ENCODE measurements around the gene IKZF2.

The IKZF2 gene

DNA sequence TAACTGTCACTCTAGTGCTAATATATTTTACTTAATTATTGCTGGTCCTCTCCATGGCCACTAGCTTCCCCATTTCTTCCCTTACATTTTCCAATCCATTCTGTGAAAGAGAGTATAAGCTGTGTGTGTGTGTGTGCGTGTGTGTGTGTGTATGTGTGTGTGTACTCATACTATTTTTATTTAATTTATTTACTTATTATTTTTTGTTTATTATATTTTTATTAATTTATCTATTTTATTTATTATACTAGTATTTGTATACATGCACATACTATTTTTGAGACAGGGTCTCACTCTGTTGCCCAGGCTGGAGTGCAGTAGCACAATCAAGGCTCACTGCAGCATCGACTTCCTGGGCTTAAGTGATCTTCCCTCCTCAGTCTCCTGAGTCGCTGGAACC lies 59.6 kb downstream of the IKZF2 start:
- Histone ChIP-seq H2AFZ (ENCODE audit: low read length) (no peak overlapping the region), H4K20me1 (ENCODE audit: insufficient read depth, low read length, poor library complexity, severe bottlenecking) (peaks cover 94% of the 10 kb centered on the region), H3K27me3 (ENCODE audit: insufficient read depth, low read length, poor library complexity, severe bottlenecking) (no peaks in the 10 kb centered on the region), H3K36me3 (ENCODE audit: insufficient read depth, low read length) (peaks cover 84% of the 10 kb centered on the region), H3K4me1 (ENCODE audit: insufficient read depth, low read length, poor library complexity, severe bottlenecking) (peaks cover 63% of the 10 kb centered on the region), H3K9me3 (ENCODE audit: insufficient read depth, low read depth, low read length) (no peaks in the 10 kb centered on the region), H3K4me3 (ENCODE audit: low read length, poor library complexity, severe bottlenecking) (no peak overlapping the region), H3K9me2 (replicated peaks; ENCODE audit: low read depth, low read length) (no peaks in the 10 kb centered on the region), H3K79me2 (ENCODE audit: insufficient read depth, low read length) (peaks cover 97% of the 10 kb centered on the region), H3F3A (ENCODE audit: low read depth) (peaks cover 10% of the 10 kb centered on the region; the same call in 1 of the 2 replicates), H3K4me2 (ENCODE audit: low read depth, low read length, poor library complexity, severe bottlenecking) (no peak overlapping the region), H3K9ac (ENCODE audit: low read depth, low read length, poor library complexity, severe bottlenecking) (no peak overlapping the region)
- TF ChIP-seq EZH2phosphoT487 (IDR thresholded peaks at IDR 0.05; ENCODE audit: borderline replicate concordance), result no peak
- TF ChIP-seq, protein P1, sequence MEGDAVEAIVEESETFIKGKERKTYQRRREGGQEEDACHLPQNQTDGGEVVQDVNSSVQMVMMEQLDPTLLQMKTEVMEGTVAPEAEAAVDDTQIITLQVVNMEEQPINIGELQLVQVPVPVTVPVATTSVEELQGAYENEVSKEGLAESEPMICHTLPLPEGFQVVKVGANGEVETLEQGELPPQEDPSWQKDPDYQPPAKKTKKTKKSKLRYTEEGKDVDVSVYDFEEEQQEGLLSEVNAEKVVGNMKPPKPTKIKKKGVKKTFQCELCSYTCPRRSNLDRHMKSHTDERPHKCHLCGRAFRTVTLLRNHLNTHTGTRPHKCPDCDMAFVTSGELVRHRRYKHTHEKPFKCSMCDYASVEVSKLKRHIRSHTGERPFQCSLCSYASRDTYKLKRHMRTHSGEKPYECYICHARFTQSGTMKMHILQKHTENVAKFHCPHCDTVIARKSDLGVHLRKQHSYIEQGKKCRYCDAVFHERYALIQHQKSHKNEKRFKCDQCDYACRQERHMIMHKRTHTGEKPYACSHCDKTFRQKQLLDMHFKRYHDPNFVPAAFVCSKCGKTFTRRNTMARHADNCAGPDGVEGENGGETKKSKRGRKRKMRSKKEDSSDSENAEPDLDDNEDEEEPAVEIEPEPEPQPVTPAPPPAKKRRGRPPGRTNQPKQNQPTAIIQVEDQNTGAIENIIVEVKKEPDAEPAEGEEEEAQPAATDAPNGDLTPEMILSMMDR (conservative IDR thresholded peaks at IDR 0.05; ENCODE audit: low read length), result no peak

DNA sequence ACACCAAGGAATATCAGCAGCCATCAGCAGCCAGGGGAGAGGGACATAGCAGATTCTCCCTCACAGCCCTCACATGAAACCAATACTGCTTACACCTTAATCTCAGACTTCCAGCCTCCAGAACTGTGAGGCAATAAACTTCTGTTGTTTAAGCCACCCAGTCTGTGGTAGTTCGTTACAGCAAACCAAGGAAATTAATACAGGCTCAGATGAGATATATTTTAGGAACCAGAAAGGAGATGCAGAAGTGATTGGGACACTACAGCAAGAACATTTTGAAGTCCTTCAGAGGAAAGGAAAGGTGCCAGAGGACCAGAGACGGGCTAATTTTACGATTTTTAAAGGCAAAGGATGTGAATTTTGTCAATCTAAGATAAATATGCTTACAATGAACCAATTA lies 60.6 kb downstream of the IKZF2 start:
- Histone ChIP-seq H3K27me3 (ENCODE audit: insufficient read depth, low read length, poor library complexity, severe bottlenecking) (no peaks in the 10 kb centered on the region), H3K9me3 (ENCODE audit: insufficient read depth, low read depth, low read length) (no peaks in the 10 kb centered on the region), H3K9me2 (replicated peaks; ENCODE audit: low read depth, low read length) (no peaks in the 10 kb centered on the region), H4K20me1 (ENCODE audit: insufficient read depth, low read length, poor library complexity, severe bottlenecking) (peaks cover 94% of the 10 kb centered on the region), H3K4me3 (ENCODE audit: low read length, poor library complexity, severe bottlenecking) (no peak overlapping the region), H2AFZ (ENCODE audit: low read length) (no peak overlapping the region), H3K36me3 (ENCODE audit: insufficient read depth, low read length) (peaks cover 86% of the 10 kb centered on the region), H3K4me2 (ENCODE audit: low read depth, low read length, poor library complexity, severe bottlenecking) (no peak overlapping the region), H3K4me1 (ENCODE audit: insufficient read depth, low read length, poor library complexity, severe bottlenecking) (peaks cover 68% of the 10 kb centered on the region), H3K79me2 (ENCODE audit: insufficient read depth, low read length) (peaks cover 97% of the 10 kb centered on the region), H3K9ac (ENCODE audit: low read depth, low read length, poor library complexity, severe bottlenecking) (no peak overlapping the region), H3F3A (ENCODE audit: low read depth) (peaks cover 10% of the 10 kb centered on the region; the same call in 1 of the 2 replicates)
- no peak for TF ChIP-seq EZH2phosphoT487 (IDR thresholded peaks at IDR 0.05; ENCODE audit: borderline replicate concordance)
- TF ChIP-seq, protein P1 (conservative IDR thresholded peaks at IDR 0.05; ENCODE audit: low read length), result no peak

DNA sequence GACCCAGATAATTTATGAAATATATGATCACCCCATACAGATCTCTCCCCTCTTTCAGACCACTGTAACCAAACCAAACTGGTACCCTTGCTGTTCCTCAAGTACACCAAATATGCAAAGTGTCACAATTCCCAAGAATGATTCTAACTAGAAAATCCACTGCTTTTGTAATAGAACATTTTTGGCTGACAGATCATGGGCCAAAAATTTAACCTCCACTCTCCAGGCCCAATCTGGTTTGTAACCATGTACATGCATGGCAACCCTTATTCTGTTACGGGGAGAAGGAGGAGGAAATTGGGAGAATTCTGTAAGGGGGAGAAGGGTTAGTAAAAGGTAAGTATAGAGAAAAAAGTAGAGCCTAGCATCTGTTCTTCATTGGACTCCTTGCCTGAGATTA lies 62.0 kb downstream of the IKZF2 start:
- peaks cover 87% of the 10 kb centered on the region for H3K36me3 ChIP-seq (ENCODE audit: insufficient read depth, low read length)
- peak overlapping the region; percentile 33 for H3K4me2 ChIP-seq (ENCODE audit: low read depth, low read length, poor library complexity, severe bottlenecking)
- no peak for TF ChIP-seq EZH2phosphoT487 (IDR thresholded peaks at IDR 0.05; ENCODE audit: borderline replicate concordance)
- TF ChIP-seq, protein P1 (conservative IDR thresholded peaks at IDR 0.05; ENCODE audit: low read length), result no peak

More for the DNA sequence above, 62.0 kb downstream of the IKZF2 start:
- no peaks in the 10 kb centered on the region for H3K9me3 ChIP-seq (ENCODE audit: insufficient read depth, low read depth, low read length)
- peaks cover 10% of the 10 kb centered on the region; the same call in 1 of the 2 replicates for H3F3A ChIP-seq (ENCODE audit: low read depth)
- H3K4me3 ChIP-seq (ENCODE audit: low read length, poor library complexity, severe bottlenecking), result no peak overlapping the region
- H4K20me1 ChIP-seq (ENCODE audit: insufficient read depth, low read length, poor library complexity, severe bottlenecking), result peaks cover 94% of the 10 kb centered on the region
- H3K4me1 ChIP-seq (ENCODE audit: insufficient read depth, low read length, poor library complexity, severe bottlenecking), result peaks cover 78% of the 10 kb centered on the region
- no peaks in the 10 kb centered on the region for H3K9me2 ChIP-seq (replicated peaks; ENCODE audit: low read depth, low read length)
- no peak overlapping the region for H3K9ac ChIP-seq (ENCODE audit: low read depth, low read length, poor library complexity, severe bottlenecking)
- no peaks in the 10 kb centered on the region for H3K27me3 ChIP-seq (ENCODE audit: insufficient read depth, low read length, poor library complexity, severe bottlenecking)
- no peak overlapping the region for H2AFZ ChIP-seq (ENCODE audit: low read length)
- peaks cover 97% of the 10 kb centered on the region for H3K79me2 ChIP-seq (ENCODE audit: insufficient read depth, low read length)
